SJSA1 (cell line): ENCODE measurements around the gene MT3. TPM values are rescaled to one million over a fixed set of nuclear protein-coding genes. Genes with fewer than 3 reads are reported as not detected.
"Not testable (repeated sequence)": the region's sequence is repeated elsewhere in the genome, so short reads cannot be mapped to it uniquely, and the experiment has no call there.

Experiments
- DNase-seq, 2 experiments: peaks; one replicate each; pipeline ENCODE4 v3.0.0-alpha.2; 2015 to 2020; ENCODE audit warnings: low spot score in 2 of 2, low read depth in 1 of 2
- H3K27ac ChIP-seq: fragments of 250-450 bp; sonication (Bioruptor Pico); 2 replicates; pipeline ENCODE4 v1.5.1; 2020; ENCODE audit warnings: mild to moderate bottlenecking, moderate library complexity
- H3K27me3 ChIP-seq: fragments of 250-450 bp; sonication (Bioruptor Pico); replicated peaks from 2 replicates; pipeline ENCODE4 v1.5.1; 2020; ENCODE audit warnings: mild to moderate bottlenecking, moderate library complexity
- H3K36me3 ChIP-seq: fragments of 250-450 bp; sonication (Bioruptor Pico); 2 replicates; pipeline ENCODE4 v1.5.1; 2020; ENCODE audit warnings: mild to moderate bottlenecking
- H3K4me1 ChIP-seq: fragments of 250-450 bp; sonication (Bioruptor Pico); replicated peaks from 2 replicates; pipeline ENCODE4 v1.6.1; 2021; ENCODE audit warnings: mild to moderate bottlenecking
- H3K4me3 ChIP-seq: fragments of 250-450 bp; sonication (Bioruptor Pico); 2 replicates; pipeline ENCODE4 v1.5.1; 2020; ENCODE audit warnings: mild to moderate bottlenecking
- H3K9me3 ChIP-seq: fragments of 250-450 bp; sonication (Bioruptor Pico); replicated peaks from 2 replicates; pipeline ENCODE4 v1.5.1; 2020; ENCODE audit warnings: mild to moderate bottlenecking
- total RNA-seq: library from RNA; depleted of rRNA; stranded (reverse); fragments of >200 nt; shearing (Covaris generic); gene quantifications from 2 replicates; pipeline ENCODE4 v1.2.3, GENCODE V29; 2014

The MT3 gene
- total RNA-seq, 1 experiment from 2014 or later: not detected

- peak; percentile 78 to 92 for DNase-seq
- Histone ChIP-seq H3K27ac (peak overlapping the region; percentile 96), H3K4me1 (peaks cover 75% of the 10 kb centered on the region), H3K36me3 (no peaks in the 10 kb centered on the region), H3K27me3 (no peaks in the 10 kb centered on the region), H3K9me3 (no peaks in the 10 kb centered on the region), H3K4me3 (peak overlapping the region; percentile 47)
Observed at GRCh38 chr16:56609463-56609921, 20.2 kb downstream of the MT3 start.

GRCh38 chr16:56610017-56610608 lies 20.8 kb downstream of the MT3 start:
- Histone ChIP-seq H3K36me3 (no peaks in the 10 kb centered on the region), H3K9me3 (no peaks in the 10 kb centered on the region), H3K27me3 (no peaks in the 10 kb centered on the region), H3K4me3 (peak overlapping the region; percentile 47), H3K4me1 (peaks cover 82% of the 10 kb centered on the region), H3K27ac (peak overlapping the region; percentile 96)
- peak; percentile 73 to 82 for DNase-seq

- Histone ChIP-seq H3K27me3 (no peaks in the 10 kb centered on the region), H3K36me3 (no peaks in the 10 kb centered on the region), H3K4me1 (peaks cover 81% of the 10 kb centered on the region), H3K27ac (peak overlapping the region; percentile 96), H3K9me3 (no peaks in the 10 kb centered on the region), H3K4me3 (peak overlapping the region; percentile 47)
- no peak for DNase-seq
Observed at GRCh38 chr16:56610609-56611111, 21.3 kb downstream of the MT3 start.

- Histone ChIP-seq H3K4me1 (peaks cover 74% of the 10 kb centered on the region), H3K4me3 (no peak overlapping the region), H3K27ac (peak overlapping the region; percentile 96), H3K36me3 (no peaks in the 10 kb centered on the region), H3K9me3 (no peaks in the 10 kb centered on the region), H3K27me3 (no peaks in the 10 kb centered on the region)
- DNase-seq: peak in 1 of 2 experiments; percentile 37
Observed at GRCh38 chr16:56611281-56611833, 22.0 kb downstream of the MT3 start.

GRCh38 chr16:56613706-56614105 lies 24.4 kb downstream of the MT3 start:
- Histone ChIP-seq H3K9me3 (no peaks in the 10 kb centered on the region), H3K4me3 (0 out of 2 replicates have a peak overlapping the region, but pooled peaks have one; percentile 1), H3K27ac (peak overlapping the region; percentile 60), H3K4me1 (peaks cover 55% of the 10 kb centered on the region), H3K27me3 (no peaks in the 10 kb centered on the region), H3K36me3 (no peaks in the 10 kb centered on the region)
- no peak for DNase-seq

GRCh38 chr16:56614549-56614991 lies 25.2 kb downstream of the MT3 start:
- DNase-seq: peak in 1 of 2 experiments; percentile 75
- Histone ChIP-seq H3K9me3 (no peaks in the 10 kb centered on the region), H3K27me3 (no peaks in the 10 kb centered on the region), H3K27ac (peak overlapping the region; percentile 60), H3K36me3 (no peaks in the 10 kb centered on the region), H3K4me1 (peaks cover 55% of the 10 kb centered on the region), H3K4me3 (0 out of 2 replicates have a peak overlapping the region, but pooled peaks have one; percentile 1)

- no peak for DNase-seq
- Histone ChIP-seq H3K27ac (peak overlapping the region; percentile 49; the same call in 1 of the 2 replicates), H3K4me3 (no peak overlapping the region), H3K36me3 (no peaks in the 10 kb centered on the region), H3K27me3 (no peaks in the 10 kb centered on the region), H3K4me1 (peaks cover 49% of the 10 kb centered on the region), H3K9me3 (no peaks in the 10 kb centered on the region)
Observed at GRCh38 chr16:56615353-56615752, 26.0 kb downstream of the MT3 start.

- no peaks in the 10 kb centered on the region for H3K9me3 ChIP-seq
- peaks cover 36% of the 10 kb centered on the region for H3K4me1 ChIP-seq
- no peak overlapping the region for H3K4me3 ChIP-seq
- H3K36me3 ChIP-seq: no peaks in the 10 kb centered on the region
- H3K27me3 ChIP-seq: no peaks in the 10 kb centered on the region
- H3K27ac ChIP-seq: no peak overlapping the region
- no peak for DNase-seq
Observed at GRCh38 chr16:56616608-56617211, 27.4 kb downstream of the MT3 start.

GRCh38 chr16:56617212-56618085 lies 28.1 kb downstream of the MT3 start:
- Histone ChIP-seq H3K27me3 (no peaks in the 10 kb centered on the region), H3K36me3 (no peaks in the 10 kb centered on the region), H3K27ac (no peak overlapping the region), H3K4me1 (peaks cover 30% of the 10 kb centered on the region), H3K4me3 (no peak overlapping the region), H3K9me3 (no peaks in the 10 kb centered on the region)
- DNase-seq: no peak

GRCh38 chr16:56618138-56618537 lies 28.8 kb downstream of the MT3 start:
- Histone ChIP-seq H3K4me1 (peaks cover 23% of the 10 kb centered on the region), H3K27me3 (no peaks in the 10 kb centered on the region), H3K27ac (no peak overlapping the region), H3K9me3 (no peaks in the 10 kb centered on the region), H3K36me3 (no peaks in the 10 kb centered on the region), H3K4me3 (no peak overlapping the region)
- no peak for DNase-seq

- DNase-seq: no peak
- Histone ChIP-seq H3K36me3 (no peaks in the 10 kb centered on the region), H3K4me3 (no peak overlapping the region), H3K27me3 (no peaks in the 10 kb centered on the region; the same call in 1 of the 2 replicates), H3K27ac (no peak overlapping the region), H3K4me1 (peaks cover 6% of the 10 kb centered on the region), H3K9me3 (no peaks in the 10 kb centered on the region)
Observed at GRCh38 chr16:56620339-56620897, 31.1 kb downstream of the MT3 start.

GRCh38 chr16:56621665-56622445 lies 32.5 kb downstream of the MT3 start:
- not testable (repeated sequence) for H3K9me3 ChIP-seq, H3K4me3 ChIP-seq, H3K36me3 ChIP-seq, H3K27me3 ChIP-seq, H3K27ac ChIP-seq, DNase-seq
- H3K4me1 ChIP-seq: peaks cover 12% of the 10 kb centered on the region
